ENCODE measurements around the gene FAM162B.

Gene FAM162B

DNA sequence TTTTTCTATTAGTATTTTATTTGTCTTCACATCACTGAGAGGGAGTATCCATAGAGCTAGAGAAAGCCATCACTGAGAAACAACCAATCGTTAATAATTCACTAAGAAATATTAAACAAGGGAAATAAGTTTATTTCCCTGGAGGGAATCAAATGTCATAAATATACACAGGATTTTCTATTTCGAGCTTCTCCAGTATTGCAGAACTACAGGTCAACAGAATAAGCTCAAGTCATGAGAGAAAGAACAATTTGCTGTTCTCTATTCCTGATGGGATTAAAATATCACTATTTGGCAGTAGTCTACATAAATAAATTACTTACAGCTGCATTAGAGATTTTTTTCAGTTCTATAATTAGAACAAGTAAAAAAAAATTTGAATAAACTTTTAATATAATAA lies 2.2 kb upstream of the FAM162B start:
- H3K9me3 ChIP-seq (ENCODE audit: insufficient read depth, low read length, severe bottlenecking): no peaks in the 10 kb centered on the region
- ATAC-seq (ENCODE audit: insufficient read depth, low read depth) (no peak), DNase-seq (no peak)
- TF ChIP-seq, protein P1, sequence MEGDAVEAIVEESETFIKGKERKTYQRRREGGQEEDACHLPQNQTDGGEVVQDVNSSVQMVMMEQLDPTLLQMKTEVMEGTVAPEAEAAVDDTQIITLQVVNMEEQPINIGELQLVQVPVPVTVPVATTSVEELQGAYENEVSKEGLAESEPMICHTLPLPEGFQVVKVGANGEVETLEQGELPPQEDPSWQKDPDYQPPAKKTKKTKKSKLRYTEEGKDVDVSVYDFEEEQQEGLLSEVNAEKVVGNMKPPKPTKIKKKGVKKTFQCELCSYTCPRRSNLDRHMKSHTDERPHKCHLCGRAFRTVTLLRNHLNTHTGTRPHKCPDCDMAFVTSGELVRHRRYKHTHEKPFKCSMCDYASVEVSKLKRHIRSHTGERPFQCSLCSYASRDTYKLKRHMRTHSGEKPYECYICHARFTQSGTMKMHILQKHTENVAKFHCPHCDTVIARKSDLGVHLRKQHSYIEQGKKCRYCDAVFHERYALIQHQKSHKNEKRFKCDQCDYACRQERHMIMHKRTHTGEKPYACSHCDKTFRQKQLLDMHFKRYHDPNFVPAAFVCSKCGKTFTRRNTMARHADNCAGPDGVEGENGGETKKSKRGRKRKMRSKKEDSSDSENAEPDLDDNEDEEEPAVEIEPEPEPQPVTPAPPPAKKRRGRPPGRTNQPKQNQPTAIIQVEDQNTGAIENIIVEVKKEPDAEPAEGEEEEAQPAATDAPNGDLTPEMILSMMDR (IDR thresholded peaks at IDR 0.05; ENCODE audit: borderline replicate concordance, extremely low read depth, low read length, poor library complexity, severe bottlenecking): no peak
- TF ChIP-seq EZH2 (IDR thresholded peaks at IDR 0.05; ENCODE audit: borderline replicate concordance, low read depth, low read length, severe bottlenecking): no peak
- H3K4me2 ChIP-seq (ENCODE audit: insufficient read depth, low read length): no peak overlapping the region
- peaks cover 6% of the 10 kb centered on the region for H3K27me3 ChIP-seq (ENCODE audit: insufficient read depth, low read length, poor library complexity)
- H3K36me3 ChIP-seq (ENCODE audit: insufficient read depth, low read length): no peaks in the 10 kb centered on the region
- H3K27ac ChIP-seq (ENCODE audit: low read length): no peak overlapping the region
- no peak overlapping the region for H3K9ac ChIP-seq (ENCODE audit: low read depth, low read length)
- no peak overlapping the region for H3K4me3 ChIP-seq (ENCODE audit: low read depth in 1 of 2, low read length in 2 of 2)
- H3K79me2 ChIP-seq (ENCODE audit: insufficient read depth, low read length): no peaks in the 10 kb centered on the region
- H2AFZ ChIP-seq (ENCODE audit: low read depth, low read length): no peak overlapping the region
- no peaks in the 10 kb centered on the region for H3K4me1 ChIP-seq (ENCODE audit: insufficient read depth, low read length)
- no peaks in the 10 kb centered on the region for H4K20me1 ChIP-seq (ENCODE audit: insufficient read depth, low read length)

DNA sequence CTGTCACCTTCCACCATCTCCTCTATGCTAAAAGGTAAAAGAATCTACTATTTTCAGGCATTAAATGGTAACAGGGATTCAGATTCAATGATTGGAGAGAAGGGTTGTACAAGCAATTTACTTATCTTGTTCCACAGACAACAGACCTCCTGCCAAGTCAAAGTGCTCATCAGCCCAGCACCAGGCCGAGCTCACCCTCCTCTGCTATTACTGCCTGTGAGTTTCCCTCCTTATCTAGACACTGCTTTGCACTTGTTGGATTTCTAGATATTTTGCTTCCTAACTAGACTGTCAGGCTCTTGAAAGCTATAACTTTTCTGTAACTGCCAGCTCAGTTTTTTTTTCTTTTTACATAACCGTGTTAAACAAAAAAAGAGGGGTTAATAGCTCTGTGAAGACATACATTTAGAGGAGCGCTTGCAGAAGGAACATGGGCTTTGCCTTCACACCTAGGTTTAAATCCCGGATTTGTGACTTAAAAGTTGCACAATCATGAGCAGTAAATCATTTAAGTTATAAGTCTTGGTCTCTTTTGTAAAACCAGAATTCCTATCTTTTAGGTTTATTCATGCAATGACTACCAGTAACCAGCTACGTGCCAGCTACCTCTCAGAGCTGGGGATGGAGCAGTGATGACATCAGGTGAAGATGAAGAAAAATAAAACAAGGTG lies 1.1 kb upstream of the FAM162B start:
- ATAC-seq (ENCODE audit: insufficient read depth, low read depth): no peak
- TF ChIP-seq, protein P1 (IDR thresholded peaks at IDR 0.05; ENCODE audit: borderline replicate concordance, extremely low read depth, low read length, poor library complexity, severe bottlenecking): no peak
- no peak for TF ChIP-seq EZH2 (IDR thresholded peaks at IDR 0.05; ENCODE audit: borderline replicate concordance, low read depth, low read length, severe bottlenecking)
- H3K27me3 ChIP-seq (ENCODE audit: insufficient read depth, low read length, poor library complexity): no peaks in the 10 kb centered on the region

DNA sequence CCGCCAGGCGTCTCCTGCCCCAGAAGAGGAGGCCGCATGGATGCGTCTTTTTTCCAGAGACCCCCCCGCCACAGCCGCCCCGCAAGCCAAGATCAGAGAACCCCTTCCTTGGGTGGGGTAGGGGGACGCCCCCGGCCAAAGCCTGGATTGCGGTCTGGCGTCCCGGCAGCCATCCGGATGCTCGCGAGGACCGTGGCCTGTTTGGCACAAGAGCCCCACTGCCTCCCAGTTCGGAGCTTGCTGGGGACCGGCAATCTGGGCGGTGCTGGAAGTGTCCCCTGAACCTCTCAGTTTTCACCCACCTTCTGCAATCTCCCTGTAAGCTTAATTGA lies 924 bp downstream of the FAM162B start:
- no peak overlapping the region for H3K27ac ChIP-seq (ENCODE audit: low read length)
- no peak overlapping the region for H3K4me3 ChIP-seq (ENCODE audit: low read depth in 1 of 2, low read length in 2 of 2)
- H3K36me3 ChIP-seq (ENCODE audit: insufficient read depth, low read length): no peaks in the 10 kb centered on the region
- no peak for TF ChIP-seq EZH2 (IDR thresholded peaks at IDR 0.05; ENCODE audit: borderline replicate concordance, low read depth, low read length, severe bottlenecking)
- TF ChIP-seq, protein P1 (IDR thresholded peaks at IDR 0.05; ENCODE audit: borderline replicate concordance, extremely low read depth, low read length, poor library complexity, severe bottlenecking): no peak
- no peaks in the 10 kb centered on the region for H3K79me2 ChIP-seq (ENCODE audit: insufficient read depth, low read length)
- H4K20me1 ChIP-seq (ENCODE audit: insufficient read depth, low read length): no peaks in the 10 kb centered on the region
- H3K27me3 ChIP-seq (ENCODE audit: insufficient read depth, low read length, poor library complexity): no peaks in the 10 kb centered on the region
- no peak for DNase-seq
- H3K4me1 ChIP-seq (ENCODE audit: insufficient read depth, low read length): no peaks in the 10 kb centered on the region
- no peak overlapping the region for H3K9ac ChIP-seq (ENCODE audit: low read depth, low read length)
- no peak overlapping the region for H3K4me2 ChIP-seq (ENCODE audit: insufficient read depth, low read length)
- no peak overlapping the region for H2AFZ ChIP-seq (ENCODE audit: low read depth, low read length)
- H3K9me3 ChIP-seq (ENCODE audit: insufficient read depth, low read length, severe bottlenecking): no peaks in the 10 kb centered on the region
- ATAC-seq (ENCODE audit: insufficient read depth, low read depth): no peak

More for the DNA sequence above, 1.1 kb upstream of the FAM162B start:
- H2AFZ ChIP-seq (ENCODE audit: low read depth, low read length): no peak overlapping the region
- no peak overlapping the region for H3K4me3 ChIP-seq (ENCODE audit: low read depth in 1 of 2, low read length in 2 of 2)
- H3K36me3 ChIP-seq (ENCODE audit: insufficient read depth, low read length): no peaks in the 10 kb centered on the region
- H3K9me3 ChIP-seq (ENCODE audit: insufficient read depth, low read length, severe bottlenecking): no peaks in the 10 kb centered on the region
- no peaks in the 10 kb centered on the region for H3K4me1 ChIP-seq (ENCODE audit: insufficient read depth, low read length)
- no peaks in the 10 kb centered on the region for H3K79me2 ChIP-seq (ENCODE audit: insufficient read depth, low read length)
- H3K27ac ChIP-seq (ENCODE audit: low read length): no peak overlapping the region
- no peak overlapping the region for H3K4me2 ChIP-seq (ENCODE audit: insufficient read depth, low read length)
- no peak for DNase-seq
- H3K9ac ChIP-seq (ENCODE audit: low read depth, low read length): no peak overlapping the region
- H4K20me1 ChIP-seq (ENCODE audit: insufficient read depth, low read length): no peaks in the 10 kb centered on the region
